ENCODE data around the gene KCNJ8.

DNA sequence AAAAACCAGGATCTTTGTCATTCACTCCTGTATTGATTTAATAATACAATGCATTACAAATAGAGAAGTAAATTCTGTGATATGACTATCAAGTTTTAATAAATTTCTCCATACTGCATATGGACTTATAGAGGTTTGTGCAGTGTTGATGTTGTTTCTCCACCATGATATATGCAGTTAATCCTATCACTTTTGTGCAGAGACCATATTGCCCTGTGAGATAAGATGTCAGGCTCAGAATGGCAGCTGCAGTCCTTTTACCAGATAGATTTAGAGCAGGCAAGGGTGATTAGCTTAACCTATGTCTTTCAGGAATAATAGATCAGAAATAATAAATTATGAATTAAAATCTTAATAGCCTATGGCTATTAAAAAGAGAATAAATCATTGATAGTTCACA is 38.6 kb upstream of the KCNJ8 start:
- TF ChIP-seq ZC3H11A (IDR thresholded peaks at IDR 0.05), result no peak
- TF ChIP-seq JUN (IDR thresholded peaks at IDR 0.05), result no peak
- TF ChIP-seq, protein P1, sequence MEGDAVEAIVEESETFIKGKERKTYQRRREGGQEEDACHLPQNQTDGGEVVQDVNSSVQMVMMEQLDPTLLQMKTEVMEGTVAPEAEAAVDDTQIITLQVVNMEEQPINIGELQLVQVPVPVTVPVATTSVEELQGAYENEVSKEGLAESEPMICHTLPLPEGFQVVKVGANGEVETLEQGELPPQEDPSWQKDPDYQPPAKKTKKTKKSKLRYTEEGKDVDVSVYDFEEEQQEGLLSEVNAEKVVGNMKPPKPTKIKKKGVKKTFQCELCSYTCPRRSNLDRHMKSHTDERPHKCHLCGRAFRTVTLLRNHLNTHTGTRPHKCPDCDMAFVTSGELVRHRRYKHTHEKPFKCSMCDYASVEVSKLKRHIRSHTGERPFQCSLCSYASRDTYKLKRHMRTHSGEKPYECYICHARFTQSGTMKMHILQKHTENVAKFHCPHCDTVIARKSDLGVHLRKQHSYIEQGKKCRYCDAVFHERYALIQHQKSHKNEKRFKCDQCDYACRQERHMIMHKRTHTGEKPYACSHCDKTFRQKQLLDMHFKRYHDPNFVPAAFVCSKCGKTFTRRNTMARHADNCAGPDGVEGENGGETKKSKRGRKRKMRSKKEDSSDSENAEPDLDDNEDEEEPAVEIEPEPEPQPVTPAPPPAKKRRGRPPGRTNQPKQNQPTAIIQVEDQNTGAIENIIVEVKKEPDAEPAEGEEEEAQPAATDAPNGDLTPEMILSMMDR (IDR thresholded peaks at IDR 0.05), result no peak
- no peak for TF ChIP-seq ZSCAN20 (CRISPR knock-in tag; IDR thresholded peaks at IDR 0.05)
- no peak for TF ChIP-seq SMC3 (IDR thresholded peaks at IDR 0.05)
- TF ChIP-seq, protein P2, sequence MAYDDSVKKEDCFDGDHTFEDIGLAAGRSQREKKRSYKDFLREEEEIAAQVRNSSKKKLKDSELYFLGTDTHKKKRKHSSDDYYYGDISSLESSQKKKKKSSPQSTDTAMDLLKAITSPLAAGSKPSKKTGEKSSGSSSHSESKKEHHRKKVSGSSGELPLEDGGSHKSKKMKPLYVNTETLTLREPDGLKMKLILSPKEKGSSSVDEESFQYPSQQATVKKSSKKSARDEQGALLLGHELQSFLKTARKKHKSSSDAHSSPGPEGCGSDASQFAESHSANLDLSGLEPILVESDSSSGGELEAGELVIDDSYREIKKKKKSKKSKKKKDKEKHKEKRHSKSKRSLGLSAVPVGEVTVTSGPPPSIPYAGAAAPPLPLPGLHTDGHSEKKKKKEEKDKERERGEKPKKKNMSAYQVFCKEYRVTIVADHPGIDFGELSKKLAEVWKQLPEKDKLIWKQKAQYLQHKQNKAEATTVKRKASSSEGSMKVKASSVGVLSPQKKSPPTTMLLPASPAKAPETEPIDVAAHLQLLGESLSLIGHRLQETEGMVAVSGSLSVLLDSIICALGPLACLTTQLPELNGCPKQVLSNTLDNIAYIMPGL (CRISPR knock-in tag; IDR thresholded peaks at IDR 0.05; ENCODE audit: borderline replicate concordance), result no peak

Data from A549 (cell line).